ENCODE measurements around the gene AGMO.

GRCh38 chr7:15489861-15490260, 72.0 kb downstream of the AGMO start:
- TF ChIP-seq ZNF121 (CRISPR knock-in tag; IDR thresholded peaks at IDR 0.05) (no peak), FOXK1 (CRISPR knock-in tag; IDR thresholded peaks at IDR 0.05) (no peak), CTCF (IDR thresholded peaks at IDR 0.05) (no peak)
